SK-N-MC (cell line): ENCODE measurements around the gene PITRM1.

ENCODE experiments used
- EZH2 ChIP-seq: fragments of 200-600 bp; sonication (generic); IDR thresholded peaks from one replicate; pipeline ENCODE4 v1.6.1; 2017; ENCODE audit warnings: antibody characterized with exemption
- FOXP2 ChIP-seq: optimal IDR thresholded peaks from 2 replicates; pipeline ENCODE3; 2011; ENCODE audit warnings: mild to moderate bottlenecking, moderate library complexity; ENCODE audit not compliant: insufficient read depth; ENCODE audit errors: extremely low read length, control extremely low read depth
- POLR2AphosphoS5 ChIP-seq: IDR thresholded peaks from 2 replicates; pipeline ENCODE4 v1.6.1; 2012; ENCODE audit warnings: mild to moderate bottlenecking, low read depth, low read length, borderline replicate concordance

DNA sequence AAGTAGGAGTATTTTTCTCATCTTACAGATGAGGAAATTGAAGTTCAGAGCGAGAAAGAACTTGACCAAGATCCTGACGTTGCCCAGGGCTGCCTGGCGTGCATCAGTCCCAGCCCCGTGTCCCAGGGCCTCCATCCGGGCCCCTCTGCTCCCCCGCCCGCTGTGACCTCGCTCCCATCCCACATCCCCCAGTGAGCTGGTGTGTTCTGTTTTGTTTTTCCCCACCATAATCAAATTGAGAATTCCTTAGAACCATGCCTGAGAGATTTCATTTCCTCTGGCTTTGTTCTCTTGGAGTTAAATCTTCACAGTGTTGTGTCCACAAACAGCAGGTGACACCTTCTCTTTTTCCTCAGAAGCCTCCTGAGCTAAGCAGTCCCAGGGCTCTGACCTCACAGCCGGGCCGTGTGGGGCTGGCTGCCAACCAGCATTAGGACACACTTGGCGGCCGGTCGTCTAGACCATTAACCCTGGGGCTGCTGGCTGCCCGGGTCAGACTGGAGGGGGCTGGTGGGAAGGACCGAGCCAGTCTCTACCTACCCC is 60.9 kb downstream of the PITRM1 start:
- TF ChIP-seq POLR2AphosphoS5 = no peak
- TF ChIP-seq EZH2 = no peak
- TF ChIP-seq FOXP2 = no peak
